PC-3 (cell line): ENCODE measurements around the gene ICE2.

Experiments
- CTCF ChIP-seq: fragments of 300-600 bp; sonication (generic); conservative IDR thresholded peaks from 2 replicates; pipeline ENCODE4 v1.5.1; 2017; ENCODE audit warnings: antibody characterized with exemption, low read depth, mild to moderate bottlenecking, low read length
- EZH2 ChIP-seq: fragments of 300-600 bp; sonication (generic); IDR thresholded peaks from one replicate; pipeline ENCODE4 v1.6.1; 2017; ENCODE audit warnings: antibody characterized with exemption, mild to moderate bottlenecking, low read length; ENCODE audit not compliant: unreplicated experiment
- EZH2phosphoT487 ChIP-seq: fragments of 300-600 bp; sonication (generic); IDR thresholded peaks from 2 replicates; pipeline ENCODE4 v1.6.1; 2018; ENCODE audit warnings: mild to moderate bottlenecking, antibody characterized with exemption, low read length, borderline replicate concordance

GRCh38 chr15:60476713-60477112 is 2.2 kb downstream of the ICE2 start:
- no peak for TF ChIP-seq CTCF
- TF ChIP-seq EZH2phosphoT487: no peak
- no peak for TF ChIP-seq EZH2
